ENCODE results near the gene GPR146.

The GPR146 gene

GRCh38 chr7:1040790-1041189, 3.6 kb upstream of the GPR146 start:
- H3K4me3 ChIP-seq = no peak overlapping the region
- H3K4me1 ChIP-seq = peaks cover 41% of the 10 kb centered on the region
- peaks cover 11% of the 10 kb centered on the region for H3K9me3 ChIP-seq
- no peaks in the 10 kb centered on the region for H3K27me3 ChIP-seq
- H4K20me1 ChIP-seq = peaks cover 18% of the 10 kb centered on the region
- H3K36me3 ChIP-seq = peaks cover 10% of the 10 kb centered on the region
- H3K9ac ChIP-seq = no peak overlapping the region
- TF ChIP-seq Cebpa-rat (IDR thresholded peaks at IDR 0.05) = no peak
- H3K4me2 ChIP-seq = no peak overlapping the region
- no peak overlapping the region for H3K27ac ChIP-seq

DNA sequence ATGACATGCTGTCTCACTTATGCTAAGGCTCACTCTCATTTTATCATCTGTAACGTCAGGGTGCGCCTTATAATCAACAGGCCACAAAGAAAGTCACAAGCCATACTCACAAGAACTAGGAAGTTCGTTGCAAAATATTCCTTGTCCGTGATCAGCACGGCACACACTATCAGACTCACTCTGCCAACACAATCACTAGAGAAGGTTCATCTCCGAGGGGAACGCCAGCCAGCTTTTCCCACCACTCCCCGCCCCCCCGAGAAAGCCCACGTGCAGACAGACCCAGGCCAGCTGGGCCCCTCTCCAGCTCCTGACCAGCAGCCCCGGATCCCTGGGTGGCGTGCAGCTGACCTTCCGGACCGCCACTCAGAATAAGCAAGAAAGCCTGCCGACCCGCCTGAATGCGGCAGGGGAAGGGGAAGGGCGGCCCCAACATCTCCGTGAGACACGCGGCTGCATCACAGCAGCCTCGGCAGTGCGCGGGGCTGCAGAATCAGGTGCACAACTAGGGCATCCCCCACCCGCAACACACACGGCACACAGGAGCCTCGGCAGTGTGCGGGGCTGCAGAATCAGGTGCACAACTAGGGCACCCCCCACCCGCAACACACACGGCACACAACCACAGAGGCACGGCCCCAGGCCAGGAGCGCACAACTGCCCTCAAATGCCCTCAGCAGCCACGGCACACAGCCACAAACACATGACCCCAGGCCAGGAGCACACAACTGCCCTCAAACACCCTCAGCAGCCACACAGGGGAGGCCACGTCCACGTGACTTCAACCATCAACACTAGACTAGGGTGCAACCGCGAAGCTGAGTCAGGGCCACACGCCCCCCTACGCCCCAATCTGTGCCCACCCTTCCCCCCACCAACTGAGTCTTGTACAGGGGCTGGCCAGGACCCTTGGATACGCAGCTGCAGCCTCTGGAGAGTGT, 2.5 kb upstream of the GPR146 start:
- H3K36me3 ChIP-seq = no peaks in the 10 kb centered on the region
- 0 out of 2 replicates have a peak overlapping the region, but pooled peaks have one; percentile 6 for H3K9ac ChIP-seq
- H3K4me3 ChIP-seq = no peak overlapping the region
- H4K20me1 ChIP-seq = peaks cover 28% of the 10 kb centered on the region
- peak overlapping the region; percentile 0 for H3K27ac ChIP-seq
- H3K4me1 ChIP-seq = peaks cover 51% of the 10 kb centered on the region
- H3K4me2 ChIP-seq = peak overlapping the region; percentile 100
- TF ChIP-seq Cebpa-rat (IDR thresholded peaks at IDR 0.05) = no peak
- H3K27me3 ChIP-seq = no peaks in the 10 kb centered on the region; the same call in 1 of the 2 replicates
- 0 out of 2 replicates have a peak, but pooled peaks cover under 1% of the 10 kb centered on the region for H3K9me3 ChIP-seq

DNA sequence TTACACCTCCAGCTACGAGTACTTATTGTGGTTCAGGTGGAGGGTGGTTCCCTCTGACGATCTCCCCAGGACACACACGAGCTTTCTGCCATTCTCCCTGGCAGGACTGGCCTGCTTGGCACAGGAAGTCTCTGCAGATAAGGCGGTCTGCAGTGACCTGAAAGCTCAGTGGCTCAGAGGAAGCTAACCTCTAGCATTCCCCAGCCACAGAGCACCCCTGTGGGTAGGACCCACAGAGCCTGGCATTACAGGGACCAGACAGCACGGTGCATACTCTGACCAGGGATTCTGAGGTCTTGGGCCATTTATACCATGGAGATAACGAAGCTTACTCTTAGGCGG, 1.9 kb upstream of the GPR146 start:
- Histone ChIP-seq H3K9ac (0 out of 2 replicates have a peak overlapping the region, but pooled peaks have one; percentile 6), H3K9me3 (no peaks in the 10 kb centered on the region), H3K4me2 (peak overlapping the region; percentile 100), H3K4me1 (peaks cover 57% of the 10 kb centered on the region), H3K27ac (peak overlapping the region; percentile 0; the same call in 1 of the 2 replicates), H3K27me3 (no peaks in the 10 kb centered on the region; the same call in 1 of the 2 replicates), H3K36me3 (no peaks in the 10 kb centered on the region), H3K4me3 (no peak overlapping the region), H4K20me1 (peaks cover 35% of the 10 kb centered on the region)
- TF ChIP-seq Cebpa-rat (IDR thresholded peaks at IDR 0.05) = no peak

DNA sequence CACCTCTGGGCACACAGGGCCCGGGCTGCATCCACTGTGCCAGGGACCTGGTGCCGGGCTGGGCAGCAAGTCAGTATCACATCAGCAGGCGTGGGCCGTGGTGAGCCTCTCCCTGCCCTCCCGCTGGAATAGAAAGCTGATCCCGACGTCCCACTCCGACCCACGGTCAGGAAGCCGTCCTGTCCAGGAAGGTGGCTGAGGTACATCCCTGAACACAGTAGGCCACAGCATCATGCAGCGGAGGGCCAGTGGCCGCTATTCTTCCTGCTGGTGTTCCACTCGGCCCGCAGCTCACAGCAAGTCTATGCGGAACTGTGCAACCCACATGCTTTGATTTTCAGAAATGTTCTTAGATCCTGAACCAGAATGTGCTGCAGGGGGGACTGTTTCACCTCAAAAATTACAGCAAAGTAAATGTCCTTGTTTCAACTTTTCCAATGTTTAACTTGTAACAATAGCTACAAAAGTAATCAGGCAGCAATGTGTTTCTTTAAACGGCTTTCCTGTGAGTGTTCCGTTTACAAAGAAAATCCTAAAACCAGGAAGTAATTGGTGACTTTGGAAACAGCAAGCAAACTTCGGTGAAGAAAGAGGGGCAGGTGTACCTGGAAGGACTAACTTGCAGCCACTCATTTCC, 676 bp upstream of the GPR146 start:
- H3K27me3 ChIP-seq = no peaks in the 10 kb centered on the region; the same call in 1 of the 2 replicates
- H3K4me2 ChIP-seq = peak overlapping the region; percentile 100
- TF ChIP-seq Cebpa-rat (IDR thresholded peaks at IDR 0.05) = no peak
- H3K27ac ChIP-seq = peak overlapping the region; percentile 59
- peak overlapping the region; percentile 56 for H3K9ac ChIP-seq
- no peaks in the 10 kb centered on the region for H3K36me3 ChIP-seq
- no peaks in the 10 kb centered on the region for H3K9me3 ChIP-seq
- peaks cover 47% of the 10 kb centered on the region for H4K20me1 ChIP-seq
- H3K4me3 ChIP-seq = peak overlapping the region; percentile 77
- H3K4me1 ChIP-seq = peaks cover 69% of the 10 kb centered on the region

DNA sequence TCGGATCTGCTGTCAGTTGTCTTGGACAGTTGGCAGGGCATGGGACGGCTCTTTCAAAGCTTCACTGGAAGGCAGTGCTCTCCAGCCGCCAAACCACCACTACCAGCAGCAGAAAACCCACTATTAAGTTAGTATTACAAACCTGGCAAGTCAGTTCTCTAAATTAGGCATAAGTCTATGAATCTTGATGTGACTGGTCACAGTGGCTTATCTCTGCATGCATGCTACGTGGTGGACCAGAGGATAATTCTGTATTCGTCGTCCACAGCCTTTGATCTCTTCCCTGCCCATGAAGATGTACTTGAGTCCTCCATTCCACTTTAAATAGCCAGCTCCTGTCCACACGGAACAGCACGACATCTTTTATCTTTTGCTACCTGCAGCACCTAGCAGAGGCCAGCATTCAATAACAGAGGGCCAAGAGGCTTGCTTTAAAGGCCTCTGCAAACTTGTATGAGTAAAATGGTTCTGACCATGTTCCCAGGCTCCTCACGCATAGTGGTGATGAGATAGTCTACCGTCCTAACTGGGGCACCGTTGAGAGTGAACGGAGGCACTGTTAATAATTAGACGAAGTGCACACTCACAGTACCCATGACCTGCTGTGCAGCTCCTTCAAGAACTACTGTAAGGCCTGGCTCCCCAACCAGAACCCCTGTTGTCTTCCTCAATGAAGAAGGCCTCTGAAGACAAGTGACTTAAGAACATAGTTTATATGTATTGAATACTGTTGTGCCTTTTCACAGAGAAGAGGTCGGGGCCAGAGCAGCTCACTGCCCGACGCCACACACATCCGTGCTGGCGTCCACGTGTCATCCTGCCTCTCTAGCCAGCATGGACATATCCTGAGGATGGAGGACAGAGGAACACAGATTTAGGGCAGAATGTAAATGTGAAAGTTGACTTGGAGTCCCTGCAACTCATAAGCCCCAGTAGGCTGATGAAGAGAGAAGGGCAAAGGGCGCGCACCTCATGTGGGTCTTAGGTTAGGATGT, 1.0 kb downstream of the GPR146 start:
- Histone ChIP-seq H3K27ac (no peak overlapping the region), H4K20me1 (peaks cover 64% of the 10 kb centered on the region), H3K4me1 (peaks cover 86% of the 10 kb centered on the region), H3K9me3 (no peaks in the 10 kb centered on the region), H3K4me2 (peak overlapping the region; percentile 100), H3K9ac (peak overlapping the region; percentile 75), H3K36me3 (no peaks in the 10 kb centered on the region; the same call in 1 of the 2 replicates), H3K27me3 (no peaks in the 10 kb centered on the region; the same call in 1 of the 2 replicates), H3K4me3 (peak overlapping the region; percentile 77)
- no peak for TF ChIP-seq Cebpa-rat (IDR thresholded peaks at IDR 0.05)

- no peak overlapping the region; the same call in 1 of the 2 replicates for H3K27ac ChIP-seq
- peak overlapping the region; percentile 100 for H3K4me2 ChIP-seq
- H3K27me3 ChIP-seq = no peaks in the 10 kb centered on the region; the same call in 1 of the 2 replicates
- peaks cover 62% of the 10 kb centered on the region for H4K20me1 ChIP-seq
- TF ChIP-seq Cebpa-rat (IDR thresholded peaks at IDR 0.05) = no peak
- H3K4me3 ChIP-seq = peak overlapping the region; percentile 3; the same call in 1 of the 2 replicates
- H3K9ac ChIP-seq = peak overlapping the region; percentile 59
- no peaks in the 10 kb centered on the region for H3K9me3 ChIP-seq
- H3K4me1 ChIP-seq = peaks cover 97% of the 10 kb centered on the region
- no peaks in the 10 kb centered on the region; the same call in 1 of the 2 replicates for H3K36me3 ChIP-seq
Observed at GRCh38 chr7:1046722-1047679, 2.7 kb downstream of the GPR146 start.

GRCh38 chr7:1049006-1049741, 4.8 kb downstream of the GPR146 start:
- peak overlapping the region; percentile 76 for H3K27ac ChIP-seq
- H3K4me1 ChIP-seq = peaks cover 97% of the 10 kb centered on the region
- H3K9me3 ChIP-seq = no peaks in the 10 kb centered on the region
- peak overlapping the region; percentile 55 for H3K9ac ChIP-seq
- peak overlapping the region; percentile 17; the same call in 1 of the 2 replicates for H3K4me3 ChIP-seq
- no peaks in the 10 kb centered on the region; the same call in 1 of the 2 replicates for H3K27me3 ChIP-seq
- peak overlapping the region; percentile 100 for H3K4me2 ChIP-seq
- no peaks in the 10 kb centered on the region; the same call in 1 of the 2 replicates for H3K36me3 ChIP-seq
- no peak for TF ChIP-seq Cebpa-rat (IDR thresholded peaks at IDR 0.05)
- H4K20me1 ChIP-seq = peaks cover 61% of the 10 kb centered on the region

All from BLaER1 (cell line).